ENCODE measurements around the gene SKP1.

Gene SKP1

GRCh38 chr5:134203630-134204029, 26.9 kb upstream of the SKP1 start:
- Histone ChIP-seq H3K4me1 (ENCODE audit: control insufficient read depth in 1 of 2, insufficient read depth in 1 of 2, low read depth in 1 of 2, low read length in 1 of 2) (peaks cover 7 to 12% of the 10 kb centered on the region in 2 experiments), H3K36me3 (peaks cover 69% of the 10 kb centered on the region), H3K4me3 (ENCODE audit: low read depth in 1 of 2, low read length in 1 of 2) (no peak overlapping the region), H3K9me3 (no peaks in the 10 kb centered on the region), H3K27me3 (no peaks in the 10 kb centered on the region), H3K27ac (no peak overlapping the region)
- no peak for TF ChIP-seq CTCF (IDR thresholded peaks at IDR 0.05)

- H3K4me3 ChIP-seq (ENCODE audit: low read depth in 1 of 2, low read length in 1 of 2) = no peak overlapping the region
- TF ChIP-seq CTCF (IDR thresholded peaks at IDR 0.05) = no peak
- peaks cover 55% of the 10 kb centered on the region for H3K36me3 ChIP-seq
- no peaks in the 10 kb centered on the region for H3K9me3 ChIP-seq
- H3K27me3 ChIP-seq = no peaks in the 10 kb centered on the region
- no peak overlapping the region for H3K27ac ChIP-seq
- H3K4me1 ChIP-seq (ENCODE audit: control insufficient read depth in 1 of 2, insufficient read depth in 1 of 2, low read depth in 1 of 2, low read length in 1 of 2) = no peaks in the 10 kb centered on the region
Observed at GRCh38 chr5:134195666-134196065, 18.9 kb upstream of the SKP1 start.

GRCh38 chr5:134189031-134189430, 12.3 kb upstream of the SKP1 start:
- Histone ChIP-seq H3K4me1 (ENCODE audit: control insufficient read depth in 1 of 2, insufficient read depth in 1 of 2, low read depth in 1 of 2, low read length in 1 of 2) (no peaks in the 10 kb centered on the region), H3K36me3 (no peaks in the 10 kb centered on the region), H3K9me3 (no peaks in the 10 kb centered on the region), H3K4me3 (ENCODE audit: low read depth in 1 of 2, low read length in 1 of 2) (no peak overlapping the region), H3K27ac (no peak overlapping the region), H3K27me3 (no peaks in the 10 kb centered on the region)
- TF ChIP-seq CTCF (IDR thresholded peaks at IDR 0.05) = no peak

GRCh38 chr5:134188092-134188491, 11.3 kb upstream of the SKP1 start:
- Histone ChIP-seq H3K36me3 (no peaks in the 10 kb centered on the region), H3K4me1 (ENCODE audit: control insufficient read depth in 1 of 2, insufficient read depth in 1 of 2, low read depth in 1 of 2, low read length in 1 of 2) (no peaks in the 10 kb centered on the region), H3K27ac (no peak overlapping the region), H3K4me3 (ENCODE audit: low read depth in 1 of 2, low read length in 1 of 2) (no peak overlapping the region), H3K9me3 (no peaks in the 10 kb centered on the region), H3K27me3 (no peaks in the 10 kb centered on the region)
- no peak for TF ChIP-seq CTCF (IDR thresholded peaks at IDR 0.05)

- Histone ChIP-seq H3K27ac (no peak overlapping the region), H3K36me3 (no peaks in the 10 kb centered on the region), H3K4me3 (ENCODE audit: low read depth in 1 of 2, low read length in 1 of 2) (no peak overlapping the region), H3K4me1 (ENCODE audit: control insufficient read depth in 1 of 2, insufficient read depth in 1 of 2, low read depth in 1 of 2, low read length in 1 of 2) (no peaks in the 10 kb centered on the region), H3K27me3 (no peaks in the 10 kb centered on the region), H3K9me3 (no peaks in the 10 kb centered on the region)
- TF ChIP-seq CTCF (IDR thresholded peaks at IDR 0.05) = peak; percentile 88
Observed at GRCh38 chr5:134184155-134185135, 7.7 kb upstream of the SKP1 start.

All from neutrophil (primary cell).